K562 (cell line): ENCODE data around the gene BORCS8. TPM values are rescaled to one million over a fixed set of nuclear protein-coding genes. Genes with fewer than 3 reads are reported as not detected.
A peak's percentile ranks its signal among the peaks of the same experiment; 100 is the strongest.

Source experiments
- CTBP1 ChIP-seq: fragments of 450-650 bp; IDR thresholded peaks from 2 replicates; pipeline ENCODE4 v1.6.1; 2016; ENCODE audit warnings: borderline replicate concordance
- EP400 ChIP-seq: fragments of 450-650 bp; IDR thresholded peaks from 2 replicates; pipeline ENCODE4 v1.6.1; 2017; ENCODE audit warnings: antibody characterized with exemption, mild to moderate bottlenecking, moderate library complexity
- FIP1L1 ChIP-seq: fragments of 200-400 bp; formaldehyde crosslinking; IDR thresholded peaks from 2 replicates; pipeline ENCODE4 v1.6.1; 2018; ENCODE audit warnings: mild to moderate bottlenecking, low read depth, low read length; ENCODE audit not compliant: poor library complexity, severe bottlenecking
- FOXA3 ChIP-seq, 2 experiments: fragments of 450-650 bp in 1 of 2; sonication (generic) in 1 of 2; formaldehyde crosslinking; IDR thresholded peaks in 1 of 2; conservative IDR thresholded peaks in 1 of 2; 2 replicates each; pipeline versions ENCODE4 v1.4.0 to v1.8.0; 2020 to 2022; ENCODE audit warnings: mild to moderate bottlenecking in 2 of 2, missing genetic modification reagents in 1 of 2
- FOXK1 ChIP-seq: sonication (generic); formaldehyde crosslinking; IDR thresholded peaks from 2 replicates; pipeline ENCODE4 v1.8.0; 2022; ENCODE audit warnings: missing genetic modification reagents, mild to moderate bottlenecking, borderline replicate concordance
- GTF2F1 ChIP-seq: IDR thresholded peaks from 2 replicates; pipeline ENCODE4 v1.6.1; 2011; ENCODE audit warnings: low read depth, low read length, improper control_type of control experiment
- HLTF ChIP-seq: fragments of 450-650 bp; IDR thresholded peaks from 2 replicates; pipeline ENCODE4 v1.6.1; 2016
- NFATC3 ChIP-seq: fragments of 450-650 bp; IDR thresholded peaks from 2 replicates; pipeline ENCODE4 v1.6.1; 2017; ENCODE audit warnings: mild to moderate bottlenecking
- RCOR1 ChIP-seq, 2 experiments: IDR thresholded peaks; 2 replicates each; pipeline ENCODE4 v1.6.1; 2012; ENCODE audit warnings: low read depth in 2 of 2, low read length in 2 of 2, borderline replicate concordance in 1 of 2, improper control_type of control experiment in 1 of 2
- SIN3B ChIP-seq: fragments of 450-650 bp; IDR thresholded peaks from 2 replicates; pipeline ENCODE4 v1.6.1; 2017; ENCODE audit warnings: low read depth, mild to moderate bottlenecking, moderate library complexity
- SOX6 ChIP-seq: fragments of 450-650 bp; IDR thresholded peaks from 2 replicates; pipeline ENCODE4 v1.6.1; 2014; ENCODE audit warnings: mild to moderate bottlenecking
- STAT5A ChIP-seq: IDR thresholded peaks from 2 replicates; pipeline ENCODE4 v1.6.1; 2012; ENCODE audit warnings: low read length, inconsistent platforms, borderline replicate concordance
- TAF1 ChIP-seq: IDR thresholded peaks from 2 replicates; pipeline ENCODE4 v1.6.1; 2011; ENCODE audit warnings: mild to moderate bottlenecking, low read length, moderate library complexity; ENCODE audit not compliant: insufficient read depth, control insufficient read depth, severe bottlenecking; ENCODE audit errors: extremely low read depth
- TAF7 ChIP-seq: fragments of 450-650 bp; IDR thresholded peaks from 2 replicates; pipeline ENCODE4 v1.6.1; 2016; ENCODE audit warnings: missing genetic modification characterization, missing compliant biosample characterization
- ZEB2 ChIP-seq: fragments of 450-650 bp; IDR thresholded peaks from 2 replicates; pipeline ENCODE4 v1.6.1; 2016
- ZNF174 ChIP-seq: fragments of 250-450 bp; sonication (Bioruptor Pico); IDR thresholded peaks from 2 replicates; pipeline ENCODE4 v1.4.0; 2020; ENCODE audit warnings: mild to moderate bottlenecking
- ZNF224 ChIP-seq: sonication (generic); formaldehyde crosslinking; IDR thresholded peaks from 2 replicates; pipeline ENCODE4 v1.8.0; 2022; ENCODE audit warnings: mild to moderate bottlenecking, missing genetic modification reagents
- ZNF347 ChIP-seq: fragments of 450-650 bp; formaldehyde crosslinking; IDR thresholded peaks from 2 replicates; pipeline ENCODE4 v1.4.0; 2020; ENCODE audit warnings: low read depth, mild to moderate bottlenecking, moderate library complexity
- polyA plus RNA-seq, 8 experiments: library from polyadenylated mRNA; depleted of rRNA in 4 of 8; stranded (reverse) in 5 of 8; unstranded in 3 of 8; fragments of >200 nt; fragmentation: Nextera tagmentation in 2 of 8; fragmentation: Illumina TruSeq in 1 of 8; extraction: Ambion mirVana in 2 of 8; extraction: Trizol in 1 of 8; gene quantifications; 2 replicates each; pipeline versions ENCODE4 v1.2.1 to v1.2.3, GENCODE V29; 2011 to 2014; ENCODE audit warnings: inconsistent platforms in 1 of 8, missing spikeins in 1 of 8
- total RNA-seq, 7 experiments: library from RNA; depleted of rRNA in 6 of 7; stranded (reverse); fragments of >200 nt in 6 of 7; fragmentation: Illumina TruSeq in 2 of 7; extraction: Trizol in 2 of 7; gene quantifications; 2 replicates each; pipeline versions ENCODE4 v1.2.1 to v1.2.3, GENCODE V29; 2011 to 2021; ENCODE audit warnings: low replicate concordance in 1 of 7
- TF ChIP-seq, protein P1 (sequence below): fragments of 450-650 bp; formaldehyde crosslinking; IDR thresholded peaks from 2 replicates; pipeline ENCODE4 v1.4.0; 2020; ENCODE audit warnings: mild to moderate bottlenecking, mixed read lengths
- TF ChIP-seq, protein P2 (sequence below), 2 experiments: IDR thresholded peaks; 2 replicates each; pipeline ENCODE4 v1.6.1; 2011; ENCODE audit warnings: borderline replicate concordance in 1 of 2, control low read depth in 1 of 2, low read depth in 1 of 2, low read length in 1 of 2, mild to moderate bottlenecking in 1 of 2, mixed read lengths in 1 of 2, moderate library complexity in 1 of 2; ENCODE audit not compliant: insufficient read depth in 1 of 2, insufficient read length in 1 of 2, poor library complexity in 1 of 2, severe bottlenecking in 1 of 2; ENCODE audit errors: extremely low read depth in 1 of 2
- TF ChIP-seq, protein P3 (sequence below): fragments of 250-450 bp; sonication (Bioruptor Pico); IDR thresholded peaks from 2 replicates; pipeline ENCODE4 v1.5.0; 2020; ENCODE audit warnings: mild to moderate bottlenecking
- TF ChIP-seq, protein P4 (sequence below): sonication (generic); formaldehyde crosslinking; IDR thresholded peaks from 2 replicates; pipeline ENCODE4 v1.8.1; 2023; ENCODE audit warnings: mild to moderate bottlenecking, missing genetic modification reagents

The BORCS8 gene
- total and polyA plus RNA-seq, 9 of the 15 experiments (the other 6 are each of a cell fraction or from before 2014, with no cell fraction given) = 4.6 to 33.6 (median 16.3) TPM

DNA sequence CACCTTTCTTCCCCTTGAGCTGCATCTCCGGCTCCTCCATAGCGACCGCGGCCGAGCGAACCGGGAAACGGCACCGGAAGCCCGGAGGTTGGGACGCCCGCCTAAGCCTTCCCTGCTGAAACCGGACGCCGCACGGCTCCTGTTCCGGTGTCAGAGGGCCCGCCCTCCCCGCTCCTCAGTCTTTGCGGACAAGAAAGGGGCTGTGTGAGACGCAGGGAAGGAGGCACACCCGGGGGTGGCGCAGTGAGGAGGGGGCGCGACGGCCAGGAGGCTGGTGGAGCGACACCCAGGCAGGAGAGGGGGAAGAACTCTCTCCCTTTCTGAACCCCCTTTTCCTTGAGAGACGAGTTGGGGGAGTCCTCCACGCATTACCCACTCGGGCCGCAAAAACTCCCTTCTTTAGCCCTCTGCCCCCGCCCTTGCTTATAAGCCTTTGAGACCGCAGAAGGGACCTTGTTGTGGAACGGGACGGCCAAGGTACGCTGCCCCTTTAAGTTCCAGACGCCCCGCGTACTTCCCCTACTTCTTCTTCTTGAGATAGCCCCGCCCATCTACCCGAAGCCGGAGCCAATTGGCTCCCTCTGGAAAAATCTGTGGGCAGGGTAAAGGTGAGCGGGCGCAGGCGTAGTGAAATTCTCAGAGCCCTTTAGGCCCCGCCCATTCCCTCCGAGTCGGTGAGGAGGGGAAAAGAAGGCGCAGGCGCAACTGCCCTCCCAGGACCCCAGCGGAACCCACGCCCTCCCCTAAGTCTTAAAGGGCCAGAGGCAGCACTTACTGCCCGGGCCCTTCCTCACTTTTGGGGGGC lies at the start of gene BORCS8, which contains the start of gene RFXANK (continued):
- TF ChIP-seq, protein P1, sequence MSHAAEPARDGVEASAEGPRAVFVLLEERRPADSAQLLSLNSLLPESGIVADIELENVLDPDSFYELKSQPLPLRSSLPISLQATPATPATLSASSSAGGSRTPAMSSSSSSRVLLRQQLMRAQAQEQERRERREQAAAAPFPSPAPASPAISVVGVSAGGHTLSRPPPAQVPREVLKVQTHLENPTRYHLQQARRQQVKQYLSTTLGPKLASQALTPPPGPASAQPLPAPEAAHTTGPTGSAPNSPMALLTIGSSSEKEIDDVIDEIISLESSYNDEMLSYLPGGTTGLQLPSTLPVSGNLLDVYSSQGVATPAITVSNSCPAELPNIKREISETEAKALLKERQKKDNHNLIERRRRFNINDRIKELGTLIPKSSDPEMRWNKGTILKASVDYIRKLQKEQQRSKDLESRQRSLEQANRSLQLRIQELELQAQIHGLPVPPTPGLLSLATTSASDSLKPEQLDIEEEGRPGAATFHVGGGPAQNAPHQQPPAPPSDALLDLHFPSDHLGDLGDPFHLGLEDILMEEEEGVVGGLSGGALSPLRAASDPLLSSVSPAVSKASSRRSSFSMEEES (CRISPR knock-in tag) = no peak
- TF ChIP-seq RCOR1 (IDR thresholded peaks at IDR 0.05; ENCODE audit: borderline replicate concordance in 1 of 2, low read depth in 2 of 2, low read length in 2 of 2) = peak in 1 of 2 experiments; percentile 66; a peak in 1 of 4 replicates
- TF ChIP-seq, protein P2, sequence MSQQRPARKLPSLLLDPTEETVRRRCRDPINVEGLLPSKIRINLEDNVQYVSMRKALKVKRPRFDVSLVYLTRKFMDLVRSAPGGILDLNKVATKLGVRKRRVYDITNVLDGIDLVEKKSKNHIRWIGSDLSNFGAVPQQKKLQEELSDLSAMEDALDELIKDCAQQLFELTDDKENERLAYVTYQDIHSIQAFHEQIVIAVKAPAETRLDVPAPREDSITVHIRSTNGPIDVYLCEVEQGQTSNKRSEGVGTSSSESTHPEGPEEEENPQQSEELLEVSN (IDR thresholded peaks at IDR 0.05; ENCODE audit: borderline replicate concordance in 1 of 2, extremely low read depth in 1 of 2, insufficient read depth in 1 of 2, insufficient read length in 1 of 2, low read depth in 1 of 2, low read length in 1 of 2, poor library complexity in 1 of 2, severe bottlenecking in 1 of 2) = peak in 1 of 2 experiments; percentile 44
- TF ChIP-seq STAT5A = no peak
- no peak for TF ChIP-seq ZNF224 (CRISPR knock-in tag)
- peak in 1 of 2 experiments; percentile 66; a peak in 1 of 4 replicates for TF ChIP-seq FOXA3 (CRISPR knock-in tag; conservative IDR thresholded peaks at IDR 0.05 in 1 of 2, IDR thresholded peaks at IDR 0.05 in 1 of 2)
- TF ChIP-seq TAF1 = peak; percentile 98
- TF ChIP-seq SIN3B = peak; percentile 97
- peak; percentile 87; the same call in 1 of the 2 replicates for TF ChIP-seq HLTF
- peak; percentile 94 for TF ChIP-seq FIP1L1
- TF ChIP-seq NFATC3 = 0 out of 2 replicates have a peak, but pooled peaks have one; percentile 33
- peak; percentile 99 for TF ChIP-seq ZEB2
- TF ChIP-seq, protein P3, sequence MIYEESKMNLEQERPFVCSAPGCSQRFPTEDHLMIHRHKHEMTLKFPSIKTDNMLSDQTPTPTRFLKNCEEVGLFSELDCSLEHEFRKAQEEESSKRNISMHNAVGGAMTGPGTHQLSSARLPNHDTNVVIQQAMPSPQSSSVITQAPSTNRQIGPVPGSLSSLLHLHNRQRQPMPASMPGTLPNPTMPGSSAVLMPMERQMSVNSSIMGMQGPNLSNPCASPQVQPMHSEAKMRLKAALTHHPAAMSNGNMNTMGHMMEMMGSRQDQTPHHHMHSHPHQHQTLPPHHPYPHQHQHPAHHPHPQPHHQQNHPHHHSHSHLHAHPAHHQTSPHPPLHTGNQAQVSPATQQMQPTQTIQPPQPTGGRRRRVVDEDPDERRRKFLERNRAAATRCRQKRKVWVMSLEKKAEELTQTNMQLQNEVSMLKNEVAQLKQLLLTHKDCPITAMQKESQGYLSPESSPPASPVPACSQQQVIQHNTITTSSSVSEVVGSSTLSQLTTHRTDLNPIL = no peak
- 0 out of 2 replicates have a peak, but pooled peaks have one; percentile 14 for TF ChIP-seq FOXK1
- TF ChIP-seq ZNF347 = no peak
- peak; percentile 75 for TF ChIP-seq EP400
- TF ChIP-seq, protein P4, sequence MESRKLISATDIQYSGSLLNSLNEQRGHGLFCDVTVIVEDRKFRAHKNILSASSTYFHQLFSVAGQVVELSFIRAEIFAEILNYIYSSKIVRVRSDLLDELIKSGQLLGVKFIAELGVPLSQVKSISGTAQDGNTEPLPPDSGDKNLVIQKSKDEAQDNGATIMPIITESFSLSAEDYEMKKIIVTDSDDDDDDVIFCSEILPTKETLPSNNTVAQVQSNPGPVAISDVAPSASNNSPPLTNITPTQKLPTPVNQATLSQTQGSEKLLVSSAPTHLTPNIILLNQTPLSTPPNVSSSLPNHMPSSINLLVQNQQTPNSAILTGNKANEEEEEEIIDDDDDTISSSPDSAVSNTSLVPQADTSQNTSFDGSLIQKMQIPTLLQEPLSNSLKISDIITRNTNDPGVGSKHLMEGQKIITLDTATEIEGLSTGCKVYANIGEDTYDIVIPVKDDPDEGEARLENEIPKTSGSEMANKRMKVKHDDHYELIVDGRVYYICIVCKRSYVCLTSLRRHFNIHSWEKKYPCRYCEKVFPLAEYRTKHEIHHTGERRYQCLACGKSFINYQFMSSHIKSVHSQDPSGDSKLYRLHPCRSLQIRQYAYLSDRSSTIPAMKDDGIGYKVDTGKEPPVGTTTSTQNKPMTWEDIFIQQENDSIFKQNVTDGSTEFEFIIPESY = 0 out of 2 replicates have a peak, but pooled peaks have one; percentile 10
- TF ChIP-seq GTF2F1 = peak; percentile 29; the same call in 1 of the 2 replicates
- TF ChIP-seq SOX6 = peak; percentile 71
- peak; percentile 88 for TF ChIP-seq CTBP1
- TF ChIP-seq TAF7 (tag) = peak; percentile 78
- no peak for TF ChIP-seq ZNF174 (CRISPR knock-in tag)
